Neural crest cell (in vitro differentiated cells): ENCODE data around the gene PHTF2. TPM values are rescaled to one million over a fixed set of nuclear protein-coding genes. Genes with fewer than 3 reads are reported as not detected.

ENCODE experiments used
- DNase-seq: peaks from one replicate; pipeline ENCODE4 v3.0.0; 2021; ENCODE audit warnings: low read depth, mixed read lengths, low spot score
- H3K27ac Mint-ChIP-seq: one replicate; pipeline ENCODE4 v1.8.0; 2021; ENCODE audit warnings: mild to moderate bottlenecking, mixed read lengths; ENCODE audit not compliant: unreplicated experiment
- H3K27me3 Mint-ChIP-seq: 2 replicates; pipeline ENCODE4 v1.8.0; 2021; ENCODE audit warnings: low read depth, mild to moderate bottlenecking, mixed read lengths
- H3K36me3 Mint-ChIP-seq: 2 replicates; pipeline ENCODE4 v1.8.0; 2021; ENCODE audit warnings: low read depth, mild to moderate bottlenecking, mixed read lengths
- H3K4me1 Mint-ChIP-seq: 2 replicates; pipeline ENCODE4 v1.8.0; 2021; ENCODE audit warnings: mixed read lengths
- H3K4me3 Mint-ChIP-seq: one replicate; pipeline ENCODE4 v1.8.0; 2021; ENCODE audit warnings: mild to moderate bottlenecking, mixed read lengths
- H3K9me3 Mint-ChIP-seq: 2 replicates; pipeline ENCODE4 v1.8.0; 2021; ENCODE audit warnings: mixed read lengths
- CTCF ChIP-seq: fragments of 200-600 bp; sonication (generic); conservative IDR thresholded peaks from 2 replicates; pipeline ENCODE4 v1.5.0; 2021; ENCODE audit warnings: antibody characterized with exemption, mild to moderate bottlenecking
- total RNA-seq: library from RNA; stranded (reverse); gene quantifications from 2 replicates; pipeline ENCODE4 v1.2.1, GENCODE V29; 2021

Gene PHTF2
- total RNA-seq, 1 donor from 2014 or later = 19.8 TPM

GRCh38 chr7:77903597-77903996, 105.0 kb downstream of the PHTF2 start:
- no peak overlapping the region for H3K4me3 Mint-ChIP-seq
- H3K9me3 Mint-ChIP-seq = no peaks in the 10 kb centered on the region
- no peak for TF ChIP-seq CTCF
- no peaks in the 10 kb centered on the region for H3K27me3 Mint-ChIP-seq
- DNase-seq = no peak
- H3K27ac Mint-ChIP-seq = no peak overlapping the region
- no peaks in the 10 kb centered on the region for H3K4me1 Mint-ChIP-seq
- H3K36me3 Mint-ChIP-seq = peaks cover 3% of the 10 kb centered on the region

DNA sequence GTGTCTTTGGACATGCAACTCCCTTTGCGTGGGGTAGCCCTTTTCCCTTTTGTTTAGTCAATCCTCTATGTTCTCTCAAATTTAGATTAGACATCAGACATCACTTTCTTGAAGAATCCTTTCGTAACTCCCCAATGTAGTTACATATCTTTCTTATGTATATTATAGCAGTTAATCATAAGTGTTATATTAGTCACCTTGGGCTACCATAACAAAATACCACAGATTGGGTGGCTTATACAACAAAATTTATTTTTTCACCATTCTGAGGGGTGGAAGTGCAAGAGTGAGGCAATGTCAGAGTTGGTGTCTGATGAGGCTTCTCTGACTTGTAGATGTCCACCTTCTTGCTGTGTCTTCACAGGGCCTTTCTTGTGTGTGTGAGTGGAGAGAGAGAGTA, 105.7 kb downstream of the PHTF2 start:
- H3K36me3 Mint-ChIP-seq = peaks cover 3% of the 10 kb centered on the region
- H3K27ac Mint-ChIP-seq = no peak overlapping the region
- TF ChIP-seq CTCF = no peak
- no peak for DNase-seq
- no peaks in the 10 kb centered on the region for H3K27me3 Mint-ChIP-seq
- H3K9me3 Mint-ChIP-seq = no peaks in the 10 kb centered on the region
- no peak overlapping the region for H3K4me3 Mint-ChIP-seq
- no peaks in the 10 kb centered on the region for H3K4me1 Mint-ChIP-seq

GRCh38 chr7:77907281-77907680, 108.7 kb downstream of the PHTF2 start:
- Mint-ChIP-seq H3K9me3 (no peaks in the 10 kb centered on the region), H3K27ac (no peak overlapping the region), H3K4me1 (no peaks in the 10 kb centered on the region), H3K36me3 (peaks cover 3% of the 10 kb centered on the region), H3K27me3 (no peaks in the 10 kb centered on the region), H3K4me3 (no peak overlapping the region)
- no peak for DNase-seq
- no peak for TF ChIP-seq CTCF

DNA sequence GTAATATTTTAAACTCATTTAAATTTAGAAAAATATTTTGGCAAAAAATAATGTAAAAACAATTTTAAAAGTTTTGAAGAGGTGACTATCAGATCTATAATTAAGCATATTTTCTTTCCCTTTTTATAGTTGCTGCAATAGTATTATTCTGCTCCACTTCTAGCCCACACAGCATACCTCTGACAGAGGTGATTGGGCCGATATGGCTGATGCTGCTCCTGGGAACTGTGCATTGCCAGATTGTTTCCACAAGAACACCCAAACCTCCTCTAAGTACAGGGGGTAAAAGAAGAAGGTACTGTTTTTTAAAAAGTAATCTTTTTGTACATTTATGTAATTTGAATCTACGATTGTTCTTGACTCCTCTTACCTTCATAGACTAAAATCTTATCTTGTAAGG, 110.1 kb downstream of the PHTF2 start:
- no peaks in the 10 kb centered on the region for H3K27me3 Mint-ChIP-seq
- TF ChIP-seq CTCF = no peak
- no peak overlapping the region for H3K4me3 Mint-ChIP-seq
- no peak for DNase-seq
- no peaks in the 10 kb centered on the region for H3K9me3 Mint-ChIP-seq
- no peak overlapping the region for H3K27ac Mint-ChIP-seq
- H3K4me1 Mint-ChIP-seq = no peaks in the 10 kb centered on the region
- H3K36me3 Mint-ChIP-seq = peaks cover 2% of the 10 kb centered on the region

DNA sequence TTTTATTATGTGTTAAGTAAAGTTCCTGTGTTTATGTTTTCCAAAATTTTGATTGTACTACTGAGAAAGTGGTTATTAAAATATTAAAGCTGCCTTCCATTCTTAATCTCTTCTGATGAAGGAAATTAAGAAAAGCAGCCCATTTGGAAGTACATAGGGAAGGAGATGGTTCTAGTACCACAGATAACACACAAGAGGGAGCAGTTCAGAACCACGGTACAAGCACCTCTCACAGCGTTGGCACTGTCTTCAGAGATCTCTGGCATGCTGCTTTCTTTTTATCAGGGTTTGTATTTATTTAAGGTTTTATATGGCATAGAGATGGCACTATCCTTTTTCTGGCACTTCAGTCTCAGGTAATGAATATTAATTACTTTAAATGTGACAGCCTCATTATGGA, 111.6 kb downstream of the PHTF2 start:
- H3K4me3 Mint-ChIP-seq = no peak overlapping the region
- no peak for TF ChIP-seq CTCF
- no peaks in the 10 kb centered on the region for H3K27me3 Mint-ChIP-seq
- DNase-seq = no peak
- H3K27ac Mint-ChIP-seq = no peak overlapping the region
- no peaks in the 10 kb centered on the region for H3K9me3 Mint-ChIP-seq
- H3K4me1 Mint-ChIP-seq = no peaks in the 10 kb centered on the region
- H3K36me3 Mint-ChIP-seq = peaks cover 2% of the 10 kb centered on the region

DNA sequence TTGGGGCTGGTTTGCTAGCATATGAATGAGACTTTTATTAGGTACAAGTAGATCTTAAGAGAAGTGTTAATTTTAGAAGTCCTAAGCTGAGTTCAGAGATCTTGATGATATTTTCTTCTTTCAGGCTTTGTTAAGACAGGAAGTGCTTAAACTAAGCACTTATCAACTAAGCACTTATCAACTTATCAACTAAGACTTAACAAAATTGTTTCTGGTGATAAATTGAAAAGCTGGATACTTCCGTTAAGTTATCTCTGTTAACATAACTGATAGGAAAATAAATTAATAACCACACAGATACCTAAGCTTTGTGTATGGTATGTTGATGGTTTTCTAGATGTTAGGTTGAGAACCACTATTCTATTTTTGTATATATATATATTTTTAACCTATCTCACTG, 113.7 kb downstream of the PHTF2 start:
- no peak for DNase-seq
- no peak overlapping the region for H3K4me3 Mint-ChIP-seq
- TF ChIP-seq CTCF = no peak
- H3K27ac Mint-ChIP-seq = no peak overlapping the region
- H3K27me3 Mint-ChIP-seq = no peaks in the 10 kb centered on the region
- H3K9me3 Mint-ChIP-seq = no peaks in the 10 kb centered on the region
- H3K36me3 Mint-ChIP-seq = peaks cover 2% of the 10 kb centered on the region
- H3K4me1 Mint-ChIP-seq = no peaks in the 10 kb centered on the region
